GM19043 (cell line): ENCODE results near the gene HLCS.
"Not testable (repeated sequence)": the region's sequence is repeated elsewhere in the genome, so short reads cannot be mapped to it uniquely, and the experiment has no call there.

Experiments
- ATAC-seq: cut with Tn5 transposase; IDR thresholded peaks from one replicate; pipeline ENCODE4 v1.9.1; 2021; ENCODE audit warnings: low read depth; ENCODE audit not compliant: unreplicated experiment

The HLCS gene

DNA sequence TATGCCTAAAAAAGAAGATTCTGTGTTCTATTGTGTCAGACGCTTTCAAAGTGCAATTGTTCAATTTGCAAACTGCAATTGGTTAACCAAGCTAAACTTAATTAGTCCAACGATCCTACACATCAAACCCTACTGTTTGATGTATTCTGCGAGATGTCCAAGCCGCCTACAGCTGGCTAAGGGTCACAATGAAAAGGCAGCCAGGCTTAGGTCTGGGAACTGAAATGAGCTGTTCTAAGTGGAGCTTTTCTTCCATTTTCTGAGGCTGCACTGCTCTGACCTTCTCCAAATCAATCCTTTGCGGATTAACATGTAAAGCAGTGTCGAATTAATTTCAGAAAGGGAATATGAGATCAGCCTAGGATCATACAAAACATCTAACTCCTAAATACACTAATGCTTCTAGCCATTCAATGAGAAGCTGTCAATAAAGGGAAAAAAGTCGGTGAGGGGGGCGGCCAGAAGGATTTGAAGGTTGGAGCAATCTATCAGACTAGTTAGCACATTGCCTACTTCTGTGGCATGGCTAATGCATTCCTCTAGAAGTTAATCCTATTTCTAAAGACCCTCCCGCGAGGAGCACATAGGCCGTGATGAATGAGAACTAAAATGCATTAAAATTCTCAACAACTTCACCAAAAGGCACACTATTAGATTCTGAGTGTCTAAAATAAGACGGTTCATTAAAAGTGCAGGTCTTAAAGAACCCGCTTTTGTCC is 148.6 kb downstream of the HLCS start:
- no peak for ATAC-seq

DNA sequence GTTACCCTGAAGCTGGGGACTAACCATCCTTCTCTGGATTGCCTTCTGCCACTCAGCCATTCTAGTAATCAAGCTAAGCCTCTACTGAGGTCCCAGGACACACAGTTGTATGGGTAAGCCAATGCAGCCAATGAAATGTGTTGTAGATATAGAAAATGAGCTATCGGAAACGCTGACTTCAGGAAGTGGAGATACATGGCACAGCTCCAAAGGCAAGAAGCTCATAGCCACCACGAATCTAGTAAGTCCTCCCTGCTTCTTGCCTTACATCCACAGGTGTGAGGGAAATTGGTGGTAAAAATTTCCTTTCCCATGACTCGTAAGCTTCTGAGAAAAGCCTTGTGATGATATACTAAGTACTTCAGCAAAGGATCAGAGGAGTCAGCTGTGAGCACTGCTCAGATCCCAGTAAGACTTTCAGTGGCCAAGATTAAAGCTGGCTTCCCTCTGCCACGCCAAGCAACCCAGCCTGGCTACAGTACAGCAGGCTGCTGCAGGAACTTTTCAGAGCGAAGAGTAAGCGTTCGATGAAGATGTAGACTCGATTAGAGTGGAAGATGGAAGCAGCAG is 149.8 kb downstream of the HLCS start:
- ATAC-seq = no peak

DNA sequence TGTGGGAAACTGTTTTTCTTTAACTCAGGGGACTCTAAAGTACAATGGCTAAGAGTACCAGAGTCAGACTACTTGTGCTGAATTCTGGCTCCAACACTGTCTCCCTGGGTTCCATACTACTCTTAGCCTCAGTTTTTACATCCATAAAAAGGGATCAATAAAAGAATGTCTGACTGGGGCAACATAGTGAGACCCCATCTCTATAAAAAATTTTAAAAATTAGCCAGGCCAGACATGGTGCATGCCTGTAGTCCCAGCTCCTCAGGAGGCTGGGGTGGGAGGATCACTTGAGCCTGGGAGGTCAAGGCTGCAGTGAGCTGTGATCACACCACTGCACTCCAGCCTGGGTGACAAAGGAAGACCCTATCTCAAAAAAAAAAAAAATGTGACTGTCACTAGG is 150.4 kb downstream of the HLCS start:
- ATAC-seq = not testable (repeated sequence)

DNA sequence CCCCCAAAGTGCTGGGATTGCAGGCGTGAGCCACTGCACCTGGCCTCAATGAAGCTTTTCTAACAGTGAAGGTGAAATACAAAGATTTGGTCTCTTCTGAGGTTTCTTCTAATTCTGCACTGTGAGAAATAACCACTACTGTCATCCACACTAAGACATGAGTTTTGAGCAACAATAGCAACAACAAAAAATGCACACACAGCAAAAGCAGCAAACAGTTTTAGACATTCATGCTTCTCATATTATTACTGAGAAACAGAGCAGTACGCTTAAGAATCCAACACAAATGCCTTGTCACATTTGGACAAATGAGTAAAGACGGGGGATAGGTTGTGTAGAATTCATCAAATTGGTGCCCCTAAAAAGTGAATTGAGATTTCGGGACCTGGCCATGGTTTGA is 151.2 kb downstream of the HLCS start:
- no peak for ATAC-seq

DNA sequence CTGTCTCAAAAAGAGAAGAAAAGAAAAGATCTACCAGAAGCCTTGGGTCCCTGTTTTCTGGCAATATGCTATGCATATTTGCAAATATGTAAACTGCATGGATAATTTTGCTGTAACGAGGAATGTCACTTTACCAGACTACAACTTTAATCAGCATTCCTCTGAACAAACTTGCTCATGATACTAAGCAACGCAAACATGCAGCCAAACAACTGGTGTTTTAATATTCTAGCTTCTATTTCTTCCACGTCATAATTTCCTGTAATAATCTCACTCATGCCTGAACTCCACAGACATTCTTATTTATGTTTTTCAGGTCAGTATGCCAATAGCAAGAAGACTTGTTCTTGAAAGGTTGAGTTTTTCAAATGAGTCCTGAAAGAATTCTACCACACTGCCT is 153.4 kb downstream of the HLCS start:
- no peak for ATAC-seq

DNA sequence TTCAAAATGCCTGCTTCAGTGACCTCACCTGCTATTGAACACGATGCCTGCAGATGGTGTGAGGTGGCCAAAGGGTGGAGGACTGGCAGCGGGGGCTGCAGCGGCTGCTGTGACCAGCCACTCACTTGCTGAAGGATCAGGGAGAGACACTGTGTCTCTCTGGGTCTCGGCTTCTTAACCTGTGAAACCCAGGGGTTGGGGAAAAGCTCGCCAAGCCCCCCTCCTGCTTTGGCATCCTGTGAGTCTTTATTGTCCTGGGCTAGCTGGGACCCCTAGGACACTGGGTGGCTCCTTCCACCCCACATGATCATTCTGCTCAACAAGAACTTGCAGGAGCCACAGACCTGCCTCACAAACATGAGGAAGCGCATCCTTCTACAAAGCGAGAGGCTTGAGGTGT is 154.7 kb downstream of the HLCS start:
- no peak for ATAC-seq

DNA sequence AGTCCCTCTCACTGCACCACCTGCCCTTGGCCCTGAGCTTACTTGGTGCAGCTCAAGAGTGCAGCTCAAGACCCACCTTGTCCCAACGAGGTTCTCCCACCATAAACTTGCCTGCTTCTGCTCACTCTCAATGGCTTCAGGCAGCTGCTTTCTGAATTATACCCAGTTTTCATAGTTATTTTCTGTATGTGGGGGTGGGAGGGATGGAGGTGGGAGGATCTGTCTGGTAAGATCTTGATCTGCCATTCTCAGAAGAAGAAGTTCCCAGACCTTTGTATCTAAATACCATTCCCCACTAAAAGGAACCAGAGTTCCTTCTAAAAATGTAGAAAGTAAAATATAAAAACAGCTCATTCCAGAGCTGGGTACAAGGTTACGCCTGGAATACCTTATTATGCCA is 156.0 kb downstream of the HLCS start:
- no peak for ATAC-seq

DNA sequence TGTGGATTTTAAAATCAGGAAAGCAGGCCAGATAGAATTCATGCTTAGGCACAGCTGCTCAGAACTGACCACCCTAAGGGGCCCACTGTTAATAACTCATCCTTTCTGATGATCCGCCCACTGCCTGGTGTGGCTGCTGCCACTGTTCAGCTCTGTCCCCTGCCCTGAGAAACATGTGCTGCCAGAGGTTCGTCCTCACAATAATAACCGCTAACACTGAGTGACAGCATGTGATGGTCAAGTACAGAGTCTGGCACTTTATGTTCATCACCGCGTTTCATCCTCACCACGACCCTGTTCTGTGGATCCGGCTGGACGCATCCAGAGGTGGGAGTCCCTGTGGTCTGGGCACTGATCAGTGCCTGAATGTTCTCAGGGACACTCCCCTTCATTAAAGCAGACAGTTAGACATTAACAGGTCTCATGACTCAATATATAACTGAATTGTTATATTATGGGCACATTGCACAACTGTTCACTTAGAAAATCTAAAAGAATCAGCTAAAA is 159.0 kb downstream of the HLCS start:
- no peak for ATAC-seq

DNA sequence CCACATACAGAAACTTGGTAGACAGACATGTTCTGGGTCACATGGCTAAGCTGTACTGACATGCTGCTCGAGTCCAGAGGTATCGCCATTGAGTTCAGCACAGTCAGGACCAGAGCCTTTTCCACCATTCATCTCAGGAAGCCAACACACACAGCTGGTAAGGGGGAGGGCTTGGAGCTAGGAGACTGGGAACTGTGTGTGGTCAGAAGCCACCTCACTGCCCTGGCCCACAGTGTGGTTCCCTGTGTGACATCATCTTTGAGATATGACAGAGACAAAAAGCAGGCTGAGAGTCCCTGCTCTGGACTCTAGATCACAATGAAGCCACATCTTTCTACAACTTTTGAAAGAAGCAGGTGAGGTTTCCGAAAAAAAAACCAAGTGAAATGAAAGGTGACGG is 160.4 kb downstream of the HLCS start:
- ATAC-seq = no peak

DNA sequence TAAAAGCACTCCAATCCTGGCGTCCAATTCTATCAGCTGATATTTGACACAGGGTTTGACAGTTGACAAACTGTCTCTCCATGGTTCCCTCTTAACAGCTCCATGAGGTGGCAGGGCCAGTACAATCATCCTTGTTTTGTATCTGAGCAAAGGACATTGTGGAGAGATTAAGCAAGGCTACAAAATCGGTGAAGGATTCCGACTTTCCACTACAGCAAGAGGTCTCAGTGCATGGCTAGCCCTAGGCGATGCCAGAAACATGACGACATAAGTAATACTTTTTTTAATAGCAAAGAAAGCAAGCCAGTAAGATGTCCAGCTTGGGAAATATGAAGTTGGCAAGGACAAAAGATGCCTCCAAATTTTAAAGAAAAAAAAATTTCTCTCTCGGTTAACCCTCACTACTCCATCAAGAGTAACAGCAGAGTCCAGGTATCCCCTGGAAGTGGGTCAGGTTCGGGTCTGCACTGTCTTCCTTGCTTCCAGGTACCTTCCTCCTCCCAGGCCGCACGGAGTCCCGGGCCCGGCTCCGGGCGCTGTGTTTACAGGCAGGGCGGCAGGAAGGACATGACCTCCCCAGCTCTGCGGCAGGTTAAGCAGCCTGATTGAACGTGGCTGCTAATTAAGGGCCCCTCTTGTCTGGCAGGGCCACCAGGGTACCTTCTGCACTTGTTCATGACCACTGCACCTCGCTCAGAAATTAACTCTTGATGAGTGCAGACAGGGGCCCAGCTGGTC is 161.4 kb downstream of the HLCS start:
- ATAC-seq = no peak

DNA sequence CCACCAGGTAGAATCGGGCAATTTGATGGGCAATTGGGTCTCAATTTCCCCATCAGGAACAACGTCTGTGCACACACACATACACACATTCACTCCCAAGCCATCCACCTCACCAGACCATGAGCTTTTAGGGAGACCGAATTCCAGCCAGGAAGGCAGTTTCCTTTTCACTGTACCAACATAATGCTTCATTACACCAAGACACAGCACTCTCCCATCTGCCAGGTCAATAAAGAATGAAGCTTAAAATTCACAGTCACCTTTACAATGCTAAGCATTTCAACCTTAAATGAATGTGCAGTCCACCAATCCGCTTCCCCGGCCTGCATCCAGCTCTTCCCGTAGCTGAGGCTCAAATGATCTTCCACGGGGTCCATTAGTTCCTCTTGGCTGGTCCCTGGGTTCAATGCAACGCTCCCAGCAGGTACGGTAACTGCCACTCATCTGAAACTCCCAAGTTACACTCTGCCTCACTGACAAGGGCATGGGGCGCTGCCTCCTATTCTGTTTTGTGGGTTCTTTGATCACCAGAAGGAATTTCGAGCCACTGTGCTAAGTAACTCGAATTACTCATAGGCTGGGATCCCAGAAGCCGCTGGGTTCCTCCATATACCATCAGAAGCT is 162.5 kb downstream of the HLCS start:
- ATAC-seq = no peak

DNA sequence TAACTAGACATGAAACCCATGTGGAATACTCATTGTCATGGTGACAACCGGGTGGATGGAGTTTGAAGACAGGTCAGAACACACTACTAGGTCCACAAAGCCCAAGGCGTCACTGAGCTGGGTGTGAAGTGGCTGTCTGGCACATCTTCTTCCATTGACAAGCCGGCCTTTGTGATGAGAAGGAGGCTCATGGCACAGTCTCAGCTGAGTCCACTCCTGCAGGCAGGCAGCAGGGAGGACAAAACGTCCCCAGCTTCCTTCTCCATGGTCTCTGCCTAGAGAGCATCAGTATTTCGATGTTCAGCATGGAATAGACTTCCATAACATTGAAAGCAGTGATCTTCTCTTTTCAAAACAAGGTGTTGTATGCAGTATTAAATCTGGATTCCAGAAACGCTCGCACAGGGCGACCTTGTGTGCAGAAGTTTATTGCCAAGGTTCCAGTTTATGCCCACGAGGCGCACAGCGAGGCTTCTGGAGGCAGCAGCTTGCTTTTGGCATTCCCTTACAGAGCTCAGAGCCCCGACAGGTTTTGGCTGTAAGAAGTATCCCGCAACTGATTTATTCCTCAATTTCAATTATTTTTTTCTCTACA is 163.3 kb downstream of the HLCS start:
- ATAC-seq = no peak

DNA sequence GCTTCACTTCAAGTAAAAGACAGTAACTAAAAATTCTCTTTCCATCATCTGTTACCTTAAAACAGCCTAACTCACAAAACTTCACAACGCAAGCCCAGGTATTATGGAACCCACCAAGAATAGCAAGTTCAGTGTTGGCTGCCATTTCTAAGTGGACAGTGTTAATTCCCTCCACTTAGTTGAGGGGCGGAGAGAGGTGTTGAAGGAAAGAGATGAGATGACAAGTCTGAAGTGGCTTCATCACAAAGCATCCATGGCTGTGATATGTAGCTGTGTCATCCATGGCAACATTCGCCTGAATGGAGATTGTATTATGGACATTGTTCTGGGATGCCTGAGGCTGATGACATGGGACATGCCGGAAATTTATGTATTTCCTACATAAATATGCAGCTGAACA is 165.7 kb downstream of the HLCS start:
- ATAC-seq = no peak

DNA sequence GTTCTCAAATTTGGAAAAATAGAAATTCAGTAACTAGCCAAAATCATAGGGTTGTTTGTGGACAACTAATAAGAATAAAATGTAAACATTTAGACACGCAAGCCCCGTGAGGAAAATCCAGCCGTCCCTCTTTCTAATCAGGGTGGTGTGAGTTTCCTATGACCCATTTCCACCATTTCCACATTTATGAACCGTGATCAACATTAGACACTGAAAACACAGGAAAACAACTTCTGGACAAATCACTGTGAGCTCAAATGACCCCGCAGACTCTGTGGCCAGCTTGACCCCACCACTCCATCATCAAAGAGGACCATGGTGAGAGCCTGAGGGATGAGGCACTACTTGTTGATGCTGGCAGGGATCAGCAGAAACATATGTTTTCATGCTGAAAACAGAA is 166.6 kb downstream of the HLCS start:
- no peak for ATAC-seq

DNA sequence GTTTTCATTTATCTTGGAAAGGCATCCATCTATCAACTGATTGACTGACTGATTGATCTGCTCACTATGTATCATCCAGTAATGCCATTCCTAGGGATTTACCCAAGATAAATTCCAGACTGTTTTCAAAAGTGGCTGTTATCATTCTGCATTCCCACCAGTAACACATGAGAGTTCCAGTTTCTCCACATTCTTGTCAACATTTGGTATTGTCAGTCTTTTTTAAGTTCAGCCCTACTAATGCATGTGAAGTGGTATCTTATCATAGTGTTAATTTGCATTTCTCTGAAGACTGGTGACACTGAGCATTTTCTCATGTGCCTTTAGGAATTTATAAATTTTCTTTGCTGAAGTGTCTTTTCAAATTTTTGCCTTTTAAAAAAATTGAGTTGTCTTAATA is 168.0 kb downstream of the HLCS start:
- ATAC-seq = no peak

DNA sequence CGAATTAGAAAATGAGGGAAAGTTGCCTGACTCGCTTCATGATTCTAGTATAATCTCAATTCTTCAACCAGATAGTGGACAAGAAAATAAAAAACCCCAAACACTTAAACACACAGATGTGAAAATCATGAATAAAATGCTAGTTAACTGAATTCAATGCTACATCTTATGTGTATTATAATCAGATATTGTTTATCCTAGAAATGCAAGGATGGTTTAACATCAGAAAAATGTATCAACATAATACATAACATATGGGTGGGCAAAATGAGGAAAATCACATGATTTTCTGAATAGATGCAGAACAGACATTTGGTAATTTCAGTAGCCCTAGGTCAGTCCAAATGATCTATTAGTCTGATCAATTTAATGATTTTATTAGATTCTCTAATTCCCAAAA is 170.4 kb downstream of the HLCS start:
- ATAC-seq = no peak

DNA sequence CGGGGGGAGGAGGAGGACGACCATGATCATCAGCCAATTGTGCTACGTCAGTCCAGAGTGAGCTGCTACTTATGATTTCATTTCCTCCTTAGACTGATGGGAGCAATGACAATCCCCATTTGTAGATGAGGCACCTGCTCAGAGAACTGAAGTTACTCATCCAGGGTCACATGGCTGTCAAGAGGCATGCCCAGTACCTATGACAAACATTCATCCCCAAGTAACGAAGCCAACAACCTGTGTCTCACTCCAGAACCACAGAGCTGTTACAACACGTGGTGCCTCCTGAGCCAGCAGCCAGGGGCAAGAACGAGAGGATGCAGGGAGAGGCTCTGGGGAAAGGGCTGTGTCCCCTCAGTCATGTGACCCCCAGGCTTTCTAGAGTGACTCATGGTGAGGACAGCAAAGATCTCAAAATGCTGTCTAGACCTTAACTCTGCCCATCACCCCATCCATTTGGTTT is 173.9 kb downstream of the HLCS start:
- no peak for ATAC-seq

DNA sequence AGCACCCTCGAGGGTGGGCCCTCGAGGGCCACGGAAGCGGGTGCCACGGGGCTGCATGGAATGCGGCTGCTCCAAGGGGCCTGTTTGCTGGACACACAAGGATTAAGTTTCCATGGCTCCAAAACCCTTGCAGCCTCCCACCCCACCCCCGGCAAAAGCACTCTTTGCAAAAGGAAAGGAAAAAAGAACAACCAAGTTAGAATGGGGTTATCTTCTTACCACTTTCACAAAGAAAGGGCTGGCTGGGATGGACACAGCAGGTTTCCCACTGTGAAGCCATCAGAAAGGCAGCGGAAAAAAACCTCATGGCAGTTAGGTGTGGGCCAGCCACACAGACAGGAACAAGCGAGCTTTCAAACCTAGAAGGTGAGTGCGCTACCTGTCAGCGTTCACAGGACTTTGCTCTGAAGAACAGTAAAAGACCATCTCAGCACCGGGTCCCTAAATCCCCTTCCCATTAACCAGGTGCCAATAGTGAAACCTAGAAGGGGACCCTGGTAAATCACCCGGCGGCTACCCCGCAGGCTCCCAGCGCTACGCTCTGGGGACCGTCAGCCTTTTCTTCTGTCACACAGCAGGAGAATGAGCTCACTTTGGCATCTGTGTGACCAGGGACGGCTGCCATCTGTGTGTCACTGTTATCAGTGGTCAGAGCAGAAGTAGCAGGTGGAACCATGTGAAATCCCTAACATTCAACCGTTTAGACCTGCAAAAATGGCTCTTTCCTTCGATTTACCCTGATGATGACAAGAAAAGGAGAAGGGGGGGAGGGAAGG is 174.6 kb downstream of the HLCS start:
- no peak for ATAC-seq

DNA sequence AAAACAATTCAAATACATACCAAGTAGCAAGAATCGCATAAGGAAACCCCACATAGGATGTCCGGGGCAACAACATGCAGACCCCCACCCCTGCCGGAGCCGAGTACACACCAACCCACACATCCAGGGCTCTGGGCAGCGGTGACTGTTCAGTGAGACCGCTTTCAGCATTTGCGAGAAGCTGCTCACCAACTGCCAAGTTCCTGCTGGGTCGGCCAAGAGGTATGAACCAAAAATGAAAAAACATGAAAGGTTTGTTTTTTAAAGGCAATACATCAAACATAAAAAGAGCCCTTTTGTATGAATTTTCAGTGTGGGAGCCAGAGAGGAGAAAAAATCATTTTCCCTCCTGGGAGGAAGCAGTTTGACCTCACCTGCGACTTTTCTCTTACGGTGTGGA is 175.3 kb downstream of the HLCS start:
- ATAC-seq = no peak

DNA sequence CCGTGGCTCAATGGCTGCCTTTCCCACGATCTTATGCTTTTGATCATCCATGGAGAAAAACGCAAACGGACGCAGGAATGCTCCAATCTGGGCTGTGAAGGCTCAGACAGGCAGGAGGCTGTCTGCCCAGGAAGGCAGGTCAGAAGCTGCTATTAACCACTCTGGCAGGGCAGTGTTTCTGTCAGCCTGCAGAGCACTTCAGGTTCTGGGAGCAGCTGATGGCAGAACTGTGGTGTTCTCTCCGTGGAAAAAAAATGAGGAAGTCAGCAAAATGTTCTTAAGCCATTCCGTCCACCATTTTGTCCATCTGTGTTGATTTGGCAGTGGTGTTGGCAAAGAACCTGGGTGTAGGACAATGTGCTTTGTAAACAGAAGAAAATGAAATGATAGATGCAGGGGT is 175.9 kb downstream of the HLCS start:
- ATAC-seq = no peak
